ENCODE measurements around the gene SLAMF7. TPM values are rescaled to one million over a fixed set of nuclear protein-coding genes. Genes with fewer than 3 reads are reported as not detected.

SLAMF7 gene
- total and polyA plus RNA-seq, 10 of the 15 experiments (the other 5 are each of a cell fraction or from before 2014, with no cell fraction given): 66.6 to 284 (median 108) TPM

DNA sequence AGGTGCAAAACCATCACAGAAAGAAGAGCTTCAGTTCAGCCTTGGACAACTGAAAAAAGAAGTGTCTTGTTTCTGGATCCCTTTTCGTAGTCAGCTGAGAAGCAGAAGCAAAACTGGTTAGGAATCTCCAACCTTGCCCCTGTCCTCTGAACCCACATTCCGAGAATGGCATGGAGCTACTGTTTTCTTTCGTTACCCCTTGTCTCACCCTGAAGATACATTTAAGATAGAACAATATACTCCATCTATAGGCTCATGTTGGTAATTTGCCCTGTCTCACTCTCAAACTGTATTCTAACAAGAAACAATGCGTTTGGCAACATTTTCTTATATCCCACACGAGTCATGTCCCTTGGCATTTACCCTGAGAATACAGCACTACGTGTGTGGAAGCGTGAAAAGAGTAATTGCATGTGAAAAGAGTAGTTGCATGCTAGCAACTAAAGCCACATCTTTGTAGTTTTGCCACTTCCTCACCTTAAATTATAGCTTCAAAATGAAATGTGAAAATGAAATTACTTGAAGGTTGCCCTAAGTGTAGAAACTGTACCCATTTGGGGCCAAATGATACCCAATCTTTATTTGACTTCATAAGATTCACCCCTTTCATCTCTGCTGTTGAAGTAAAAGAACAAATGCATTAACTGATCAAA, 5.3 kb downstream of the SLAMF7 start (continued):
- TF ChIP-seq SIX5 (IDR thresholded peaks at IDR 0.05; ENCODE audit: low read depth, low read length, severe bottlenecking) (no peak), POU2F2 (IDR thresholded peaks at IDR 0.05; ENCODE audit: borderline replicate concordance, low read depth, low read length) (0 out of 3 replicates have a peak, but pooled peaks have one; percentile 15), MTA3 (IDR thresholded peaks at IDR 0.05; ENCODE audit: borderline replicate concordance, low read length) (0 out of 2 replicates have a peak, but pooled peaks have one; percentile 14), RFX5 (IDR thresholded peaks at IDR 0.05; ENCODE audit: low read depth, low read length) (no peak), BMI1 (IDR thresholded peaks at IDR 0.05; ENCODE audit: borderline replicate concordance) (peak; percentile 22; the same call in 1 of the 2 replicates)
- TF ChIP-seq, protein P1, sequence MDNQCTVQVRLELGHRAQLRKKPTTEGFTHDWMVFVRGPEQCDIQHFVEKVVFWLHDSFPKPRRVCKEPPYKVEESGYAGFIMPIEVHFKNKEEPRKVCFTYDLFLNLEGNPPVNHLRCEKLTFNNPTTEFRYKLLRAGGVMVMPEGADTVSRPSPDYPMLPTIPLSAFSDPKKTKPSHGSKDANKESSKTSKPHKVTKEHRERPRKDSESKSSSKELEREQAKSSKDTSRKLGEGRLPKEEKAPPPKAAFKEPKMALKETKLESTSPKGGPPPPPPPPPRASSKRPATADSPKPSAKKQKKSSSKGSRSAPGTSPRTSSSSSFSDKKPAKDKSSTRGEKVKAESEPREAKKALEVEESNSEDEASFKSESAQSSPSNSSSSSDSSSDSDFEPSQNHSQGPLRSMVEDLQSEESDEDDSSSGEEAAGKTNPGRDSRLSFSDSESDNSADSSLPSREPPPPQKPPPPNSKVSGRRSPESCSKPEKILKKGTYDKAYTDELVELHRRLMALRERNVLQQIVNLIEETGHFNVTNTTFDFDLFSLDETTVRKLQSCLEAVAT (IDR thresholded peaks at IDR 0.05): peak; percentile 33
- TF ChIP-seq, protein P2, sequence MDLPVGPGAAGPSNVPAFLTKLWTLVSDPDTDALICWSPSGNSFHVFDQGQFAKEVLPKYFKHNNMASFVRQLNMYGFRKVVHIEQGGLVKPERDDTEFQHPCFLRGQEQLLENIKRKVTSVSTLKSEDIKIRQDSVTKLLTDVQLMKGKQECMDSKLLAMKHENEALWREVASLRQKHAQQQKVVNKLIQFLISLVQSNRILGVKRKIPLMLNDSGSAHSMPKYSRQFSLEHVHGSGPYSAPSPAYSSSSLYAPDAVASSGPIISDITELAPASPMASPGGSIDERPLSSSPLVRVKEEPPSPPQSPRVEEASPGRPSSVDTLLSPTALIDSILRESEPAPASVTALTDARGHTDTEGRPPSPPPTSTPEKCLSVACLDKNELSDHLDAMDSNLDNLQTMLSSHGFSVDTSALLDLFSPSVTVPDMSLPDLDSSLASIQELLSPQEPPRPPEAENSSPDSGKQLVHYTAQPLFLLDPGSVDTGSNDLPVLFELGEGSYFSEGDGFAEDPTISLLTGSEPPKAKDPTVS (IDR thresholded peaks at IDR 0.05; ENCODE audit: low read depth, low read length): no peak

All from GM12878 (cell line).